H1 (cell line): Measurements from ENCODE around the gene SMO. TPM values are rescaled to one million over a fixed set of nuclear protein-coding genes. Genes with fewer than 3 reads are reported as not detected.

Source experiments
- BACH1 ChIP-seq: IDR thresholded peaks from 2 replicates; pipeline ENCODE4 v1.6.1; 2012; ENCODE audit warnings: low read length, improper control_type of control experiment
- JUND ChIP-seq: IDR thresholded peaks from 2 replicates; pipeline ENCODE4 v1.6.1; 2011; ENCODE audit warnings: mild to moderate bottlenecking, improper control_type of control experiment, low read length
- POLR2AphosphoS5 ChIP-seq: IDR thresholded peaks from 2 replicates; pipeline ENCODE4 v1.6.1; 2011; ENCODE audit warnings: low read depth, low read length
- polyA plus RNA-seq, 7 experiments: library from polyadenylated mRNA; depleted of rRNA in 3 of 7; stranded (reverse) in 5 of 7; unstranded in 2 of 7; fragments of >200 nt in 5 of 7; fragments of 200-250 nt in 2 of 7; gene quantifications; 1 replicate in 5 of 7; 2 replicates in 1 of 7; 4 replicates in 1 of 7; pipeline versions ENCODE4 v1.2.1 to v1.2.3, GENCODE V29; 2011 to 2013; ENCODE audit warnings: missing spikeins in 2 of 7, mixed read lengths in 2 of 7
- total RNA-seq: library from RNA; stranded (reverse); fragmentation: NEBNext Ultra II Directional; extraction: Animal tissue kit (Norgen Biotek cat#: 25700); gene quantifications from 2 replicates; pipeline ENCODE4 v1.2.1, GENCODE V29; 2021
- TF ChIP-seq, protein P1 (sequence below): IDR thresholded peaks from 2 replicates; pipeline ENCODE4 v1.6.1; 2012; ENCODE audit warnings: low read length, inconsistent platforms

Gene SMO
- total and polyA plus RNA-seq, 2 of the 8 experiments (the other 6 are each of a cell fraction or from before 2014, with no cell fraction given): 64.5 to 67.6 TPM

DNA sequence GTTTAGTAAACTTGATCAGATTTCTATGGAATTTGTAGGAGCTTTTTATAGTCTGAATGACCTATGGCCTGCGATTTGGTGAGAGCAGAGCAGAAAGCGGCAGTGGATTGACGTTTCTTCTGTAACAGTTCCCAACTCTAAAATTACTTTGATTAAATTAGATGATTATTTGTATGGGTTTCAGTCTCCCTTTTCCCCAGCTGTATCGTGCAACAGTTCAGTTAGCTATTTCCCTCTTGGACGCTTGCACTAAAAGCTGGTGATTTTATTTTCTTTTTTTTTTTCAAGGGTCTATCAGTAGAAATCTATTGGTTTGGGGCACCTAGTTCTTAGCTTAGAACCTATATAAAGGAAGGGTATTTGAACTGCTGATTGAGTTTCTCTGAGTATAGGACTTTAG lies 43.2 kb downstream of the SMO start (continued):
- TF ChIP-seq BACH1: no peak
- TF ChIP-seq, protein P1, sequence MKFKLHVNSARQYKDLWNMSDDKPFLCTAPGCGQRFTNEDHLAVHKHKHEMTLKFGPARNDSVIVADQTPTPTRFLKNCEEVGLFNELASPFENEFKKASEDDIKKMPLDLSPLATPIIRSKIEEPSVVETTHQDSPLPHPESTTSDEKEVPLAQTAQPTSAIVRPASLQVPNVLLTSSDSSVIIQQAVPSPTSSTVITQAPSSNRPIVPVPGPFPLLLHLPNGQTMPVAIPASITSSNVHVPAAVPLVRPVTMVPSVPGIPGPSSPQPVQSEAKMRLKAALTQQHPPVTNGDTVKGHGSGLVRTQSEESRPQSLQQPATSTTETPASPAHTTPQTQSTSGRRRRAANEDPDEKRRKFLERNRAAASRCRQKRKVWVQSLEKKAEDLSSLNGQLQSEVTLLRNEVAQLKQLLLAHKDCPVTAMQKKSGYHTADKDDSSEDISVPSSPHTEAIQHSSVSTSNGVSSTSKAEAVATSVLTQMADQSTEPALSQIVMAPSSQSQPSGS: no peak
- no peak for TF ChIP-seq POLR2AphosphoS5
- TF ChIP-seq JUND: no peak
